ENCODE measurements around the gene FGD6. TPM values are rescaled to one million over a fixed set of nuclear protein-coding genes. Genes with fewer than 3 reads are reported as not detected.

The FGD6 gene
- total RNA-seq, 1 donor from 2014 or later, result 13.2 TPM

- H3K4me3 ChIP-seq (ENCODE audit: low read depth, low read length), result no peak overlapping the region
- TF ChIP-seq CTCF (IDR thresholded peaks at IDR 0.05; ENCODE audit: insufficient read depth, low read length, severe bottlenecking), result no peak
- H3K36me3 ChIP-seq (ENCODE audit: control insufficient read depth, insufficient read depth, low read length), result no peaks in the 10 kb centered on the region
- no peaks in the 10 kb centered on the region for H3K27me3 ChIP-seq (ENCODE audit: control insufficient read depth, insufficient read depth, low read length)
- DNase-seq (ENCODE audit: low read depth) (no peak), FAIRE-seq (no peak)
Observed at GRCh38 chr12:95185072-95185471, 32.2 kb downstream of the FGD6 start.

GRCh38 chr12:95184121-95184520 is 33.1 kb downstream of the FGD6 start:
- no peak for TF ChIP-seq CTCF (IDR thresholded peaks at IDR 0.05; ENCODE audit: insufficient read depth, low read length, severe bottlenecking)
- Histone ChIP-seq H3K36me3 (ENCODE audit: control insufficient read depth, insufficient read depth, low read length) (no peaks in the 10 kb centered on the region), H3K27me3 (ENCODE audit: control insufficient read depth, insufficient read depth, low read length) (no peaks in the 10 kb centered on the region), H3K4me3 (ENCODE audit: low read depth, low read length) (no peak overlapping the region)
- DNase-seq (ENCODE audit: low read depth), result no peak
- no peak for FAIRE-seq

GRCh38 chr12:95182868-95183415 is 34.3 kb downstream of the FGD6 start:
- Histone ChIP-seq H3K36me3 (ENCODE audit: control insufficient read depth, insufficient read depth, low read length) (no peaks in the 10 kb centered on the region), H3K27me3 (ENCODE audit: control insufficient read depth, insufficient read depth, low read length) (no peaks in the 10 kb centered on the region), H3K4me3 (ENCODE audit: low read depth, low read length) (no peak overlapping the region)
- no peak for TF ChIP-seq CTCF (IDR thresholded peaks at IDR 0.05; ENCODE audit: insufficient read depth, low read length, severe bottlenecking)
- DNase-seq (ENCODE audit: low read depth), result peak; percentile 67
- FAIRE-seq, result no peak

- TF ChIP-seq CTCF (IDR thresholded peaks at IDR 0.05; ENCODE audit: insufficient read depth, low read length, severe bottlenecking), result no peak
- no peaks in the 10 kb centered on the region for H3K36me3 ChIP-seq (ENCODE audit: control insufficient read depth, insufficient read depth, low read length)
- FAIRE-seq (no peak), DNase-seq (ENCODE audit: low read depth) (no peak)
- no peak overlapping the region for H3K4me3 ChIP-seq (ENCODE audit: low read depth, low read length)
- H3K27me3 ChIP-seq (ENCODE audit: control insufficient read depth, insufficient read depth, low read length), result no peaks in the 10 kb centered on the region
Observed at GRCh38 chr12:95181103-95181502, 36.2 kb downstream of the FGD6 start.

GRCh38 chr12:95179011-95179410 is 38.3 kb downstream of the FGD6 start:
- DNase-seq (ENCODE audit: low read depth) (no peak), FAIRE-seq (no peak)
- Histone ChIP-seq H3K27me3 (ENCODE audit: control insufficient read depth, insufficient read depth, low read length) (no peaks in the 10 kb centered on the region), H3K36me3 (ENCODE audit: control insufficient read depth, insufficient read depth, low read length) (no peaks in the 10 kb centered on the region), H3K4me3 (ENCODE audit: low read depth, low read length) (no peak overlapping the region)
- TF ChIP-seq CTCF (IDR thresholded peaks at IDR 0.05; ENCODE audit: insufficient read depth, low read length, severe bottlenecking), result no peak

GRCh38 chr12:95178136-95178535 is 39.1 kb downstream of the FGD6 start:
- Histone ChIP-seq H3K4me3 (ENCODE audit: low read depth, low read length) (no peak overlapping the region), H3K36me3 (ENCODE audit: control insufficient read depth, insufficient read depth, low read length) (no peaks in the 10 kb centered on the region), H3K27me3 (ENCODE audit: control insufficient read depth, insufficient read depth, low read length) (no peaks in the 10 kb centered on the region)
- DNase-seq (ENCODE audit: low read depth) (no peak), FAIRE-seq (no peak)
- no peak for TF ChIP-seq CTCF (IDR thresholded peaks at IDR 0.05; ENCODE audit: insufficient read depth, low read length, severe bottlenecking)
